ENCODE measurements around the gene ZNF692.

DNA sequence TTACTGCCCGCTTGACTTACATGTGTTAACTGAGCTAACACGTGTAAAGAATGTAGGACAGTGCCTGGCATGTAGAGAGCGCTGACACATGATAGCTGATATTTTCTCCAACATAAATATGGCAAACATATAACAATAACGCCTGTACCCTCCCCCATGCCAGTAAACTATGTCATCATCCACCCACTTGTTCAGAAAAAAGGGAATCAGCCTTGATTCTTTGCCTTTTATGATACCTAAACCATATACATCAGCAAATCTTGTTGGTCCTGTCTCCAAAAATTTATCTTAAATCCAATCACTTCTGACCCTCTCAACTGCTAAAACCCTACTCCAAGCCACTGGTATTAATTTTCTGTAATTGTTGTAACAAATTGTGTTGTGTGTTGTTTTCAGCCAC, 1.1 kb upstream of the ZNF692 start:
- TF ChIP-seq, protein P1, sequence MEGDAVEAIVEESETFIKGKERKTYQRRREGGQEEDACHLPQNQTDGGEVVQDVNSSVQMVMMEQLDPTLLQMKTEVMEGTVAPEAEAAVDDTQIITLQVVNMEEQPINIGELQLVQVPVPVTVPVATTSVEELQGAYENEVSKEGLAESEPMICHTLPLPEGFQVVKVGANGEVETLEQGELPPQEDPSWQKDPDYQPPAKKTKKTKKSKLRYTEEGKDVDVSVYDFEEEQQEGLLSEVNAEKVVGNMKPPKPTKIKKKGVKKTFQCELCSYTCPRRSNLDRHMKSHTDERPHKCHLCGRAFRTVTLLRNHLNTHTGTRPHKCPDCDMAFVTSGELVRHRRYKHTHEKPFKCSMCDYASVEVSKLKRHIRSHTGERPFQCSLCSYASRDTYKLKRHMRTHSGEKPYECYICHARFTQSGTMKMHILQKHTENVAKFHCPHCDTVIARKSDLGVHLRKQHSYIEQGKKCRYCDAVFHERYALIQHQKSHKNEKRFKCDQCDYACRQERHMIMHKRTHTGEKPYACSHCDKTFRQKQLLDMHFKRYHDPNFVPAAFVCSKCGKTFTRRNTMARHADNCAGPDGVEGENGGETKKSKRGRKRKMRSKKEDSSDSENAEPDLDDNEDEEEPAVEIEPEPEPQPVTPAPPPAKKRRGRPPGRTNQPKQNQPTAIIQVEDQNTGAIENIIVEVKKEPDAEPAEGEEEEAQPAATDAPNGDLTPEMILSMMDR (IDR thresholded peaks at IDR 0.05; ENCODE audit: low read depth, low read length, missing input control): no peak
- TF ChIP-seq FOXA1 (IDR thresholded peaks at IDR 0.05) (no peak), HNF4G (IDR thresholded peaks at IDR 0.05) (no peak), YY1 (IDR thresholded peaks at IDR 0.05) (no peak)
- TF ChIP-seq, protein P2, sequence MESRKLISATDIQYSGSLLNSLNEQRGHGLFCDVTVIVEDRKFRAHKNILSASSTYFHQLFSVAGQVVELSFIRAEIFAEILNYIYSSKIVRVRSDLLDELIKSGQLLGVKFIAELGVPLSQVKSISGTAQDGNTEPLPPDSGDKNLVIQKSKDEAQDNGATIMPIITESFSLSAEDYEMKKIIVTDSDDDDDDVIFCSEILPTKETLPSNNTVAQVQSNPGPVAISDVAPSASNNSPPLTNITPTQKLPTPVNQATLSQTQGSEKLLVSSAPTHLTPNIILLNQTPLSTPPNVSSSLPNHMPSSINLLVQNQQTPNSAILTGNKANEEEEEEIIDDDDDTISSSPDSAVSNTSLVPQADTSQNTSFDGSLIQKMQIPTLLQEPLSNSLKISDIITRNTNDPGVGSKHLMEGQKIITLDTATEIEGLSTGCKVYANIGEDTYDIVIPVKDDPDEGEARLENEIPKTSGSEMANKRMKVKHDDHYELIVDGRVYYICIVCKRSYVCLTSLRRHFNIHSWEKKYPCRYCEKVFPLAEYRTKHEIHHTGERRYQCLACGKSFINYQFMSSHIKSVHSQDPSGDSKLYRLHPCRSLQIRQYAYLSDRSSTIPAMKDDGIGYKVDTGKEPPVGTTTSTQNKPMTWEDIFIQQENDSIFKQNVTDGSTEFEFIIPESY (IDR thresholded peaks at IDR 0.05): no peak
